ENCODE results near the gene ZC3H10. TPM values are rescaled to one million over a fixed set of nuclear protein-coding genes. Genes with fewer than 3 reads are reported as not detected.

Gene ZC3H10
- total and polyA plus RNA-seq, 2 of the 13 experiments (the other 11 are each of a cell fraction or from before 2014, with no cell fraction given), result 0.70 to 2.3 TPM

DNA sequence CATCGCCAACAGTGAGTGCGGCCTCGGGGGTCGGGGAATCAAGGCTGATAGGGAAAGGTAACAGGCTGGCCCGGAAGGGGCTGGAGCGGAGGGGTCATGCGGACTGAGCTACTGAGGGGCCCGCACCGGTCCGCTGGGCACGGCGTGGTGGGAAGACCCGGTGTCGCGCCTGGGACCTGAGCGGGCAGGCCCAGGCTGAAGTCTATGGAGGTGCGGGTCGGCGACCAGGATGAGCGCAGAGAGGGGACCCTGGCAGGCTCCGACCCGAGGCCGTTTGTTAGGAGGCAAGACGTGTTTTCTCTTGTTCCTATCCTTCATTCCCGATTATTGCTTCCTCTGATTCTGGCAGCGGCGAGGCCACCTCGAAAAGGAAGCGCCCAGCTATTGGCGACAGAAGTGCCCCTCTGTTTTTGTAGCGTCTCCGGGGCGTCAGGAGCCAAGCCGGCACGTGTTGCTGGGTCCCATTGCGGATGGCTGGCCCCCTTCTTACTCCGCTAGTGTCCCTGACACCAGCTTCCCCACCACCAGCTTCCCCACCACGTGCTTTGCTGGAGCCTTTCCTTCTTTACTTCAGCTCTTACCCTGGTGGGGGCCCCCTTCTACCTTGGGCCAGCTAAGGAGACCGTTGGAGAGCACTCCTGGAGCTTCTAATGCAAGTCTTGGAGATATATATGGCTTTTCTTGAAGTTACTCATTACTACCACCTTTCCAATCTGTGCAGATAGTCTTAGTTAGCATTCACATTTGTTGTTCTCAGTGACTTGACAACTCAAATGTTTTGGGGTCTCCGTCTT, 13.1 kb upstream of the ZC3H10 start (continued):
- TF ChIP-seq NFKB2 (CRISPR knock-in tag; IDR thresholded peaks at IDR 0.05; ENCODE audit: borderline replicate concordance) (0 out of 2 replicates have a peak, but pooled peaks have one; percentile 11), SAP130 (CRISPR knock-in tag; IDR thresholded peaks at IDR 0.05; ENCODE audit: low read depth) (peak; percentile 33; the same call in 1 of the 2 replicates), SRY (CRISPR knock-in tag; IDR thresholded peaks at IDR 0.05) (peak; percentile 13; the same call in 1 of the 2 replicates), FOXO1 (CRISPR knock-in tag; IDR thresholded peaks at IDR 0.05) (peak; percentile 45; the same call in 1 of the 2 replicates), KLF16 (CRISPR knock-in tag; IDR thresholded peaks at IDR 0.05) (no peak), SNAI1 (CRISPR knock-in tag; IDR thresholded peaks at IDR 0.05; ENCODE audit: borderline replicate concordance) (peak; percentile 74; the same call in 1 of the 2 replicates), ZNF569 (CRISPR knock-in tag; IDR thresholded peaks at IDR 0.05; ENCODE audit: borderline replicate concordance) (0 out of 2 replicates have a peak, but pooled peaks have one; percentile 47), MTA3 (CRISPR knock-in tag; IDR thresholded peaks at IDR 0.05) (no peak), GTF2F1 (IDR thresholded peaks at IDR 0.05; ENCODE audit: low read length) (no peak), ZNF430 (CRISPR knock-in tag; IDR thresholded peaks at IDR 0.05) (0 out of 2 replicates have a peak, but pooled peaks have one; percentile 3), KDM5A (IDR thresholded peaks at IDR 0.05; ENCODE audit: borderline replicate concordance, low read length) (0 out of 2 replicates have a peak, but pooled peaks have one; percentile 17), ASH2L (IDR thresholded peaks at IDR 0.05; ENCODE audit: insufficient read length, low read depth, low read length) (peak; percentile 63)
- TF ChIP-seq, protein P1, sequence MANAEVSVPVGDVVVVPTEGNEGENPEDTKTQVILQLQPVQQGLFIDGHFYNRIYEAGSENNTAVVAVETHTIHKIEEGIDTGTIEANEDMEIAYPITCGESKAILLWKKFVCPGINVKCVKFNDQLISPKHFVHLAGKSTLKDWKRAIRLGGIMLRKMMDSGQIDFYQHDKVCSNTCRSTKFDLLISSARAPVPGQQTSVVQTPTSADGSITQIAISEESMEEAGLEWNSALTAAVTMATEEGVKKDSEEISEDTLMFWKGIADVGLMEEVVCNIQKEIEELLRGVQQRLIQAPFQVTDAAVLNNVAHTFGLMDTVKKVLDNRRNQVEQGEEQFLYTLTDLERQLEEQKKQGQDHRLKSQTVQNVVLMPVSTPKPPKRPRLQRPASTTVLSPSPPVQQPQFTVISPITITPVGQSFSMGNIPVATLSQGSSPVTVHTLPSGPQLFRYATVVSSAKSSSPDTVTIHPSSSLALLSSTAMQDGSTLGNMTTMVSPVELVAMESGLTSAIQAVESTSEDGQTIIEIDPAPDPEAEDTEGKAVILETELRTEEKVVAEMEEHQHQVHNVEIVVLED (CRISPR knock-in tag; IDR thresholded peaks at IDR 0.05; ENCODE audit: borderline replicate concordance), result no peak
- TF ChIP-seq, protein P2, sequence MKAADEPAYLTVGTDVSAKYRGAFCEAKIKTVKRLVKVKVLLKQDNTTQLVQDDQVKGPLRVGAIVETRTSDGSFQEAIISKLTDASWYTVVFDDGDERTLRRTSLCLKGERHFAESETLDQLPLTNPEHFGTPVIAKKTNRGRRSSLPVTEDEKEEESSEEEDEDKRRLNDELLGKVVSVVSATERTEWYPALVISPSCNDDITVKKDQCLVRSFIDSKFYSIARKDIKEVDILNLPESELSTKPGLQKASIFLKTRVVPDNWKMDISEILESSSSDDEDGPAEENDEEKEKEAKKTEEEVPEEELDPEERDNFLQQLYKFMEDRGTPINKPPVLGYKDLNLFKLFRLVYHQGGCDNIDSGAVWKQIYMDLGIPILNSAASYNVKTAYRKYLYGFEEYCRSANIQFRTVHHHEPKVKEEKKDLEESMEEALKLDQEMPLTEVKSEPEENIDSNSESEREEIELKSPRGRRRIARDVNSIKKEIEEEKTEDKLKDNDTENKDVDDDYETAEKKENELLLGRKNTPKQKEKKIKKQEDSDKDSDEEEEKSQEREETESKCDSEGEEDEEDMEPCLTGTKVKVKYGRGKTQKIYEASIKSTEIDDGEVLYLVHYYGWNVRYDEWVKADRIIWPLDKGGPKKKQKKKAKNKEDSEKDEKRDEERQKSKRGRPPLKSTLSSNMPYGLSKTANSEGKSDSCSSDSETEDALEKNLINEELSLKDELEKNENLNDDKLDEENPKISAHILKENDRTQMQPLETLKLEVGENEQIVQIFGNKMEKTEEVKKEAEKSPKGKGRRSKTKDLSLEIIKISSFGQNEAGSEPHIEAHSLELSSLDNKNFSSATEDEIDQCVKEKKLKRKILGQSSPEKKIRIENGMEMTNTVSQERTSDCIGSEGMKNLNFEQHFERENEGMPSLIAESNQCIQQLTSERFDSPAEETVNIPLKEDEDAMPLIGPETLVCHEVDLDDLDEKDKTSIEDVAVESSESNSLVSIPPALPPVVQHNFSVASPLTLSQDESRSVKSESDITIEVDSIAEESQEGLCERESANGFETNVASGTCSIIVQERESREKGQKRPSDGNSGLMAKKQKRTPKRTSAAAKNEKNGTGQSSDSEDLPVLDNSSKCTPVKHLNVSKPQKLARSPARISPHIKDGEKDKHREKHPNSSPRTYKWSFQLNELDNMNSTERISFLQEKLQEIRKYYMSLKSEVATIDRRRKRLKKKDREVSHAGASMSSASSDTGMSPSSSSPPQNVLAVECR (CRISPR knock-in tag; IDR thresholded peaks at IDR 0.05; ENCODE audit: borderline replicate concordance), result 0 out of 2 replicates have a peak, but pooled peaks have one; percentile 0
- TF ChIP-seq, protein P3, sequence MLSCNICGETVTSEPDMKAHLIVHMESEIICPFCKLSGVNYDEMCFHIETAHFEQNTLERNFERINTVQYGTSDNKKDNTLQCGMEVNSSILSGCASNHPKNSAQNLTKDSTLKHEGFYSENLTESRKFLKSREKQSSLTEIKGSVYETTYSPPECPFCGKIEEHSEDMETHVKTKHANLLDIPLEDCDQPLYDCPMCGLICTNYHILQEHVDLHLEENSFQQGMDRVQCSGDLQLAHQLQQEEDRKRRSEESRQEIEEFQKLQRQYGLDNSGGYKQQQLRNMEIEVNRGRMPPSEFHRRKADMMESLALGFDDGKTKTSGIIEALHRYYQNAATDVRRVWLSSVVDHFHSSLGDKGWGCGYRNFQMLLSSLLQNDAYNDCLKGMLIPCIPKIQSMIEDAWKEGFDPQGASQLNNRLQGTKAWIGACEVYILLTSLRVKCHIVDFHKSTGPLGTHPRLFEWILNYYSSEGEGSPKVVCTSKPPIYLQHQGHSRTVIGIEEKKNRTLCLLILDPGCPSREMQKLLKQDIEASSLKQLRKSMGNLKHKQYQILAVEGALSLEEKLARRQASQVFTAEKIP (CRISPR knock-in tag; IDR thresholded peaks at IDR 0.05; ENCODE audit: borderline replicate concordance), result no peak
- TF ChIP-seq, protein P4, sequence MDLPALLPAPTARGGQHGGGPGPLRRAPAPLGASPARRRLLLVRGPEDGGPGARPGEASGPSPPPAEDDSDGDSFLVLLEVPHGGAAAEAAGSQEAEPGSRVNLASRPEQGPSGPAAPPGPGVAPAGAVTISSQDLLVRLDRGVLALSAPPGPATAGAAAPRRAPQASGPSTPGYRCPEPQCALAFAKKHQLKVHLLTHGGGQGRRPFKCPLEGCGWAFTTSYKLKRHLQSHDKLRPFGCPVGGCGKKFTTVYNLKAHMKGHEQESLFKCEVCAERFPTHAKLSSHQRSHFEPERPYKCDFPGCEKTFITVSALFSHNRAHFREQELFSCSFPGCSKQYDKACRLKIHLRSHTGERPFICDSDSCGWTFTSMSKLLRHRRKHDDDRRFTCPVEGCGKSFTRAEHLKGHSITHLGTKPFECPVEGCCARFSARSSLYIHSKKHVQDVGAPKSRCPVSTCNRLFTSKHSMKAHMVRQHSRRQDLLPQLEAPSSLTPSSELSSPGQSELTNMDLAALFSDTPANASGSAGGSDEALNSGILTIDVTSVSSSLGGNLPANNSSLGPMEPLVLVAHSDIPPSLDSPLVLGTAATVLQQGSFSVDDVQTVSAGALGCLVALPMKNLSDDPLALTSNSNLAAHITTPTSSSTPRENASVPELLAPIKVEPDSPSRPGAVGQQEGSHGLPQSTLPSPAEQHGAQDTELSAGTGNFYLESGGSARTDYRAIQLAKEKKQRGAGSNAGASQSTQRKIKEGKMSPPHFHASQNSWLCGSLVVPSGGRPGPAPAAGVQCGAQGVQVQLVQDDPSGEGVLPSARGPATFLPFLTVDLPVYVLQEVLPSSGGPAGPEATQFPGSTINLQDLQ (CRISPR knock-in tag; IDR thresholded peaks at IDR 0.05), result peak; percentile 47; the same call in 1 of the 2 replicates

Data from HepG2 (cell line).